PC-9 (cell line): ENCODE data around the gene CPXM1.

Experiments
- CTCF ChIP-seq: fragments of 200-600 bp; sonication (generic); conservative IDR thresholded peaks from 2 replicates; pipeline ENCODE4 v1.6.1; 2017; ENCODE audit warnings: mixed run types, antibody characterized with exemption, mild to moderate bottlenecking, moderate library complexity
- EZH2 ChIP-seq: fragments of 200-600 bp; sonication (generic); IDR thresholded peaks from 2 replicates; pipeline ENCODE4 v1.8.0; 2017; ENCODE audit warnings: antibody characterized with exemption, low read depth

GRCh38 chr20:2757969-2758368 is 42.5 kb downstream of the CPXM1 start:
- no peak for TF ChIP-seq CTCF
- no peak for TF ChIP-seq EZH2
